Right lobe of liver (tissue), 4 donors: ENCODE measurements around the gene ITGA5.
A peak's percentile ranks its signal among the peaks of the same experiment; 100 is the strongest.

ENCODE experiments used
- CTCF ChIP-seq, 4 donors: fragments of 200-600 bp in 3 of 4; fragments of 450-650 bp in 1 of 4; IDR thresholded peaks; one replicate each; pipeline versions ENCODE4 v1.5.1 to v1.8.0; 2016 to 2022; ENCODE audit warnings: antibody characterized with exemption in 4 of 4, mild to moderate bottlenecking in 2 of 4
- POLR2A ChIP-seq: fragments of 450-650 bp; IDR thresholded peaks from one replicate; pipeline ENCODE4 v1.6.1; 2017; ENCODE audit warnings: antibody characterized with exemption, mild to moderate bottlenecking
- donor health status: DM: no; HTN: no; CAD: no.
- donor health status: DM: no; HTN: no; CAD: no.
- donor health status: DM: no; HTN: yes; CAD: no.

DNA sequence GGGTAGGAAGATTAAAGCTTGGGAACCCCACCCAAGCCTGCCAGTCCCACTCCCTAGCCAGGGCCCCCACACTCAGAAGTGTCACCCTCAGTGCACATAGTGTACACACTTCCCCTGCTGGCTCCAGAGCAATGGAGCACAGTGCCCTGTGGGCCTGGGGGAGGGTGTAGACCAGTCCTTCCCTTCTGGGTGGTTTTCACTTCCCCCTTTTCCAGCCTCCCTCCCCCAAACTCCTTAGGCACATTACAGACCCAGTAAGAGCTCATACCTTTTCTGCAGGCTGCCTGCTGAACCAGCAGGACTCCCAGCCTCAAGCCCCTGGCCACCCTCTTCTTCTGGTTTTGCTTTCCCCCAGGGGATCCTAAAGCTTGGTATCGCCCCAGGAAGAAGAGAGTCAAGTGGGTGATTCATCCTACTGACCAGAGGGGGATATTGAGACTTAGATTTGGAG lies 34.5 kb downstream of the ITGA5 start, which contains the start of gene ZNF385A:
- TF ChIP-seq CTCF (IDR thresholded peaks at IDR 0.05): no peak
- TF ChIP-seq POLR2A: peak; percentile 19
